IPS-18c (cell line): ENCODE results near the gene ZNF74.

ENCODE experiments used
- H3K4me3 ChIP-seq: 2 replicates; pipeline ENCODE4 v1.7.0; 2013; ENCODE audit warnings: low read depth, mild to moderate bottlenecking, low read length, moderate library complexity; ENCODE audit not compliant: insufficient read depth
- H3K9me3 ChIP-seq: one replicate; pipeline ENCODE4 v1.6.1; 2013; ENCODE audit warnings: mild to moderate bottlenecking, low read length, moderate library complexity; ENCODE audit not compliant: control insufficient read depth, insufficient read depth

The ZNF74 gene

GRCh38 chr22:20392983-20393704, 807 bp upstream of the ZNF74 start:
- Histone ChIP-seq H3K4me3 (peak overlapping the region; percentile 97), H3K9me3 (no peaks in the 10 kb centered on the region)

- peak overlapping the region; percentile 97 for H3K4me3 ChIP-seq
- no peaks in the 10 kb centered on the region for H3K9me3 ChIP-seq
These were observed 1.4 kb downstream of the ZNF74 start for GRCh38 chr22:20395181-20395906.

GRCh38 chr22:20395907-20396287, 1.9 kb downstream of the ZNF74 start:
- H3K9me3 ChIP-seq = no peaks in the 10 kb centered on the region
- no peak overlapping the region for H3K4me3 ChIP-seq

GRCh38 chr22:20396639-20397038, 2.7 kb downstream of the ZNF74 start:
- Histone ChIP-seq H3K9me3 (no peaks in the 10 kb centered on the region), H3K4me3 (no peak overlapping the region)

- H3K4me3 ChIP-seq = no peak overlapping the region
- no peaks in the 10 kb centered on the region for H3K9me3 ChIP-seq
These were observed 3.5 kb downstream of the ZNF74 start for GRCh38 chr22:20397498-20397897.

- no peaks in the 10 kb centered on the region for H3K9me3 ChIP-seq
- no peak overlapping the region for H3K4me3 ChIP-seq
These were observed 4.5 kb downstream of the ZNF74 start for GRCh38 chr22:20398420-20398819.

- H3K9me3 ChIP-seq = no peaks in the 10 kb centered on the region
- H3K4me3 ChIP-seq = no peak overlapping the region
These were observed 6.1 kb downstream of the ZNF74 start for GRCh38 chr22:20399866-20400605.

- Histone ChIP-seq H3K9me3 (no peaks in the 10 kb centered on the region), H3K4me3 (no peak overlapping the region)
These were observed 6.8 kb downstream of the ZNF74 start for GRCh38 chr22:20400606-20401375.

GRCh38 chr22:20401376-20402014, 7.5 kb downstream of the ZNF74 start:
- Histone ChIP-seq H3K4me3 (no peak overlapping the region), H3K9me3 (no peaks in the 10 kb centered on the region)

GRCh38 chr22:20402960-20403778, 9.2 kb downstream of the ZNF74 start:
- no peaks in the 10 kb centered on the region for H3K9me3 ChIP-seq
- no peak overlapping the region for H3K4me3 ChIP-seq

GRCh38 chr22:20403779-20404140, 9.8 kb downstream of the ZNF74 start:
- Histone ChIP-seq H3K9me3 (no peaks in the 10 kb centered on the region), H3K4me3 (no peak overlapping the region)

GRCh38 chr22:20404881-20405280, 10.9 kb downstream of the ZNF74 start:
- H3K4me3 ChIP-seq = no peak overlapping the region
- no peaks in the 10 kb centered on the region for H3K9me3 ChIP-seq

- no peak overlapping the region for H3K4me3 ChIP-seq
- H3K9me3 ChIP-seq = no peaks in the 10 kb centered on the region
These were observed 11.5 kb downstream of the ZNF74 start for GRCh38 chr22:20405291-20405930.

- Histone ChIP-seq H3K4me3 (no peak overlapping the region), H3K9me3 (no peaks in the 10 kb centered on the region)
These were observed 12.2 kb downstream of the ZNF74 start for GRCh38 chr22:20405931-20406685.

GRCh38 chr22:20406686-20407408, 12.9 kb downstream of the ZNF74 start:
- Histone ChIP-seq H3K4me3 (no peak overlapping the region), H3K9me3 (no peaks in the 10 kb centered on the region)
